Measurements from ENCODE around the gene RHO. TPM values are rescaled to one million over a fixed set of nuclear protein-coding genes. Genes with fewer than 3 reads are reported as not detected.

The RHO gene
- polyA plus RNA-seq, 1 of the 3 experiments (the other 2 are of a cell fraction): not detected

DNA sequence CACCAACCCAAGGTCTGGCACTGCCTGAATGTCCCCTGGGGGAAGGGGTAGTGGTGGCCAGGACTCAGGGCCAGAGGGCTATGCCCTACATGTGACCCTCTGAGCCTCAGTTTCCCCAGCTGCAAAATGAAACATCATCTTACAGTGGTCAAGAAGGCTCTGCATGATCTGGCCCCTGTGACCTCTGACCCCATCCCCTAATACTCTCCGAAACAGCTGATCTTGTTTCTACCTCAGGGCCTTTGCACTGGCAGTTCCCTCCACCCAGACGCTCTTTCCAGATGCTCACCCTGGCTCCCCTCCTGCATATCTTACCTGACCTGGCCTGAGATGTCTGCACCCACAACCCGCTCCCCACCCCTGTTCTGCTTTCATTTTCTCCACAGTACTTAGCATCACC is 56.2 kb downstream of the RHO start:
- WGBS (ENCODE audit: low lambda C conversion rate): 93% methylated on average over 3 of the region's 3 CpGs
- no peaks in the 10 kb centered on the region for H3K36me3 ChIP-seq (replicated peaks in 1 of 2; ENCODE audit: control insufficient read depth in 1 of 2, insufficient read depth in 2 of 2, low read length in 1 of 2)
- H3K4me3 ChIP-seq (ENCODE audit: low read depth in 2 of 2, low read length in 1 of 2): no peak overlapping the region
- TF ChIP-seq FOXJ3 (CRISPR knock-in tag; IDR thresholded peaks at IDR 0.05) (no peak), TEAD4 (IDR thresholded peaks at IDR 0.05; ENCODE audit: borderline replicate concordance, insufficient read depth) (no peak), NFIC (IDR thresholded peaks at IDR 0.05; ENCODE audit: borderline replicate concordance) (no peak), POLR2AphosphoS5 (IDR thresholded peaks at IDR 0.05; ENCODE audit: low read depth, low read length) (no peak), GATA2 (CRISPR knock-in tag; IDR thresholded peaks at IDR 0.05) (no peak), GABPA (IDR thresholded peaks at IDR 0.05; ENCODE audit: low read depth) (no peak), MEF2A (IDR thresholded peaks at IDR 0.05; ENCODE audit: borderline replicate concordance, low read depth) (no peak), CHD2 (IDR thresholded peaks at IDR 0.05; ENCODE audit: low read length, partially characterized antibody) (no peak), RCOR1 (IDR thresholded peaks at IDR 0.05; ENCODE audit: low read length) (no peak), EZH2phosphoT487 (IDR thresholded peaks at IDR 0.05; ENCODE audit: borderline replicate concordance, low read depth) (no peak), FOSL2 (IDR thresholded peaks at IDR 0.05; ENCODE audit: borderline replicate concordance, low read depth) (no peak), YY1 (IDR thresholded peaks at IDR 0.05; ENCODE audit: low read depth) (no peak), JUND (IDR thresholded peaks at IDR 0.05) (no peak)
- TF ChIP-seq, protein P1, sequence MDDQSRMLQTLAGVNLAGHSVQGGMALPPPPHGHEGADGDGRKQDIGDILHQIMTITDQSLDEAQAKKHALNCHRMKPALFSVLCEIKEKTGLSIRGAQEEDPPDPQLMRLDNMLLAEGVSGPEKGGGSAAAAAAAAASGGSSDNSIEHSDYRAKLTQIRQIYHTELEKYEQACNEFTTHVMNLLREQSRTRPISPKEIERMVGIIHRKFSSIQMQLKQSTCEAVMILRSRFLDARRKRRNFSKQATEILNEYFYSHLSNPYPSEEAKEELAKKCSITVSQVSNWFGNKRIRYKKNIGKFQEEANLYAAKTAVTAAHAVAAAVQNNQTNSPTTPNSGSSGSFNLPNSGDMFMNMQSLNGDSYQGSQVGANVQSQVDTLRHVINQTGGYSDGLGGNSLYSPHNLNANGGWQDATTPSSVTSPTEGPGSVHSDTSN (IDR thresholded peaks at IDR 0.05): no peak
- TF ChIP-seq, protein P2, sequence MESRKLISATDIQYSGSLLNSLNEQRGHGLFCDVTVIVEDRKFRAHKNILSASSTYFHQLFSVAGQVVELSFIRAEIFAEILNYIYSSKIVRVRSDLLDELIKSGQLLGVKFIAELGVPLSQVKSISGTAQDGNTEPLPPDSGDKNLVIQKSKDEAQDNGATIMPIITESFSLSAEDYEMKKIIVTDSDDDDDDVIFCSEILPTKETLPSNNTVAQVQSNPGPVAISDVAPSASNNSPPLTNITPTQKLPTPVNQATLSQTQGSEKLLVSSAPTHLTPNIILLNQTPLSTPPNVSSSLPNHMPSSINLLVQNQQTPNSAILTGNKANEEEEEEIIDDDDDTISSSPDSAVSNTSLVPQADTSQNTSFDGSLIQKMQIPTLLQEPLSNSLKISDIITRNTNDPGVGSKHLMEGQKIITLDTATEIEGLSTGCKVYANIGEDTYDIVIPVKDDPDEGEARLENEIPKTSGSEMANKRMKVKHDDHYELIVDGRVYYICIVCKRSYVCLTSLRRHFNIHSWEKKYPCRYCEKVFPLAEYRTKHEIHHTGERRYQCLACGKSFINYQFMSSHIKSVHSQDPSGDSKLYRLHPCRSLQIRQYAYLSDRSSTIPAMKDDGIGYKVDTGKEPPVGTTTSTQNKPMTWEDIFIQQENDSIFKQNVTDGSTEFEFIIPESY (IDR thresholded peaks at IDR 0.05; ENCODE audit: borderline replicate concordance, low read depth): no peak
- CTCF ChIA-PET: no interaction called here
- no peak for DNase-seq
- no peak overlapping the region for H3K9ac ChIP-seq
- POLR2A ChIA-PET: no interaction called here
- H3K79me2 ChIP-seq (ENCODE audit: insufficient read depth): no peaks in the 10 kb centered on the region
- no peak overlapping the region for H3K27ac ChIP-seq (ENCODE audit: low read depth in 2 of 2, low read length in 1 of 2)
- H3K9me2 ChIP-seq: no peaks in the 10 kb centered on the region
- H3K4me2 ChIP-seq: no peak overlapping the region
- no peaks in the 10 kb centered on the region for H3F3A ChIP-seq (replicated peaks; ENCODE audit: insufficient read depth)
- H3K27me3 ChIP-seq (ENCODE audit: insufficient read depth): no peaks in the 10 kb centered on the region
- H4K20me1 ChIP-seq (ENCODE audit: insufficient read depth): no peaks in the 10 kb centered on the region
- no peak overlapping the region for H2AFZ ChIP-seq (ENCODE audit: low read depth)
- H3K4me1 ChIP-seq (ENCODE audit: control insufficient read depth in 1 of 2, insufficient read depth in 2 of 2, low read depth in 1 of 2, low read length in 1 of 2): no peaks in the 10 kb centered on the region; a peak in 1 of 4 replicates
- H3K9me3 ChIP-seq: no peaks in the 10 kb centered on the region

Other genes with a start within 250 kb of the RHO start
- gene HMCES, start 249.8 kb upstream of the RHO start, polyA plus RNA-seq (2012; rRNA removed): 29.0 and 32.4 TPM in 2 replicates
- gene EFCAB12, start 100.0 kb upstream of the RHO start, polyA plus RNA-seq (2012; rRNA removed): 0.26 and 0.38 TPM in 2 replicates
- 11.1 and 11.7 TPM in 2 replicates for gene MBD4, start 88.7 kb upstream of the RHO start, polyA plus RNA-seq (2012; rRNA removed)
- gene IFT122, start 88.4 kb upstream of the RHO start, polyA plus RNA-seq (2012; rRNA removed): 20.1 and 20.8 TPM in 2 replicates
- not detected in 2 replicates for gene H1-8, start 14.5 kb downstream of the RHO start, polyA plus RNA-seq (2012; rRNA removed)
- gene PLXND1, start 78.0 kb downstream of the RHO start, polyA plus RNA-seq (2012; rRNA removed): 43.0 and 53.5 TPM in 2 replicates